HUES64 (cell line): ENCODE measurements around the gene GJA10. TPM values are rescaled to one million over a fixed set of nuclear protein-coding genes. Genes with fewer than 3 reads are reported as not detected.
"Not testable (repeated sequence)": the region's sequence is repeated elsewhere in the genome, so short reads cannot be mapped to it uniquely, and the experiment has no call there.

Source experiments
- H3K27ac ChIP-seq: 2 replicates; pipeline ENCODE4 v1.7.0; 2013; ENCODE audit warnings: low read depth, low read length, inconsistent platforms
- H3K27me3 ChIP-seq: 2 replicates; pipeline ENCODE4 v1.6.1; 2013; ENCODE audit warnings: mild to moderate bottlenecking, low read length; ENCODE audit not compliant: insufficient read depth
- H3K36me3 ChIP-seq: 2 replicates; pipeline ENCODE4 v1.6.1; 2013; ENCODE audit warnings: mild to moderate bottlenecking, low read length; ENCODE audit not compliant: insufficient read depth
- H3K4me1 ChIP-seq: 2 replicates; pipeline ENCODE4 v1.6.1; 2013; ENCODE audit warnings: mild to moderate bottlenecking, low read length, moderate library complexity; ENCODE audit not compliant: insufficient read depth
- H3K4me3 ChIP-seq: 2 replicates; pipeline ENCODE4 v1.5.1; 2013; ENCODE audit warnings: mild to moderate bottlenecking, low read length, moderate library complexity
- H3K9ac ChIP-seq: 2 replicates; pipeline ENCODE4 v1.6.1; 2013; ENCODE audit warnings: mild to moderate bottlenecking, low read depth, low read length
- H3K9me3 ChIP-seq: 2 replicates; pipeline ENCODE4 v1.6.1; 2013; ENCODE audit warnings: low read depth, low read length; ENCODE audit not compliant: insufficient read depth
- WGBS: fragments of 150-250, 120-280 bp; methylation state at CpG from one replicate; pipeline ENCODE4 v1.1.7; 2013; ENCODE audit warnings: missing lambda C conversion rate; 5-methylcytosine and 5-hydroxymethylcytosine counted together
- polyA plus RNA-seq, 2 experiments: library from polyadenylated mRNA; stranded (reverse); fragments of 50-300 nt; gene quantifications; one replicate each; pipeline ENCODE4 v1.2.3, GENCODE V29; 2013

GJA10 gene
- not detected for polyA plus RNA-seq (2013, experiment 1 of 2)
- polyA plus RNA-seq (2013, experiment 2 of 2): not detected

- 100% methylated on average over 1 of the region's 1 CpG for WGBS
- Histone ChIP-seq H3K4me3 (no peak within 1 kb of the TSS), H3K9ac (no peak within 1 kb of the TSS), H3K27me3 (peaks cover 23% of the 10 kb centered on the region), H3K36me3 (no peaks in the 10 kb centered on the region), H3K4me1 (peaks cover 29% of the 10 kb centered on the region), H3K27ac (no peak within 1 kb of the TSS), H3K9me3 (no peaks in the 10 kb centered on the region)
Measured at GRCh38 chr6:89894169-89894568, at the start of gene GJA10. Gene GJA10, plus strand, starts transcription at chr6:89894469. Its CDS starts 0 bp downstream, at chr6:89894469.

DNA sequence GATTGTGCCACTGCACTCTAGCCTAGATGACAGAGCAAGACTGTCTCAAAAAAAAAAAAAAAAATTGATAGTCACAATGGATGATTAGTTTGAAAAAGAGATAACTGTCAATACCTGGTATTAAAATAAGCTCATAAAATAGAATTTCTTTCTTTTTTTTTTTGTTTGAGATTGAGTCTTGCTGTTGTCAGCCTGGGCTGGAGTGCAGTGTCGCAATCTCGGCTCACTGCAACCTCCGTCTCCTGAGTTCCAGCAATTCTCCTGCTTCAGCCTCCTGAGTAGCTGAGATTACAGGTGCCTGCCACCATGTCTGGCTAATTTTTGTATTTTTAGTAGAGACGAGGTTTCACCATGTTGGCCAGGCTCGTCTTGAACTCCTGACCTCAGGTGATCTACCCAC is 46.8 kb upstream of the GJA10 start:
- H3K27ac ChIP-seq: not testable (repeated sequence)
- 98% methylated on average over 5 of the region's 5 CpGs for WGBS

GRCh38 chr6:89853068-89853467 is 41.2 kb upstream of the GJA10 start:
- Histone ChIP-seq H3K9ac (no peak overlapping the region), H3K36me3 (peaks cover 88% of the 10 kb centered on the region), H3K27ac (no peak overlapping the region), H3K27me3 (no peaks in the 10 kb centered on the region), H3K4me3 (no peak overlapping the region), H3K9me3 (no peaks in the 10 kb centered on the region), H3K4me1 (no peaks in the 10 kb centered on the region)
- 100% methylated on average over 1 of the region's 1 CpG for WGBS

More for the DNA sequence above, 46.8 kb upstream of the GJA10 start:
- H3K4me3 ChIP-seq, H3K9me3 ChIP-seq, H3K27me3 ChIP-seq, H3K4me1 ChIP-seq, H3K9ac ChIP-seq: not testable (repeated sequence)
- peaks cover 60% of the 10 kb centered on the region for H3K36me3 ChIP-seq

GRCh38 chr6:89858041-89858440 is 36.2 kb upstream of the GJA10 start:
- no peaks in the 10 kb centered on the region for H3K27me3 ChIP-seq
- H3K4me3 ChIP-seq: no peak overlapping the region
- H3K9ac ChIP-seq: no peak overlapping the region
- H3K9me3 ChIP-seq: no peaks in the 10 kb centered on the region
- peaks cover 90% of the 10 kb centered on the region for H3K36me3 ChIP-seq
- 86% methylated on average over 1 of the region's 1 CpG for WGBS
- no peak overlapping the region for H3K27ac ChIP-seq
- no peaks in the 10 kb centered on the region for H3K4me1 ChIP-seq

GRCh38 chr6:89859744-89860143 is 34.5 kb upstream of the GJA10 start:
- H3K36me3 ChIP-seq: peaks cover 91% of the 10 kb centered on the region
- 95% methylated on average over 4 of the region's 4 CpGs for WGBS
- H3K4me1 ChIP-seq: no peaks in the 10 kb centered on the region
- no peaks in the 10 kb centered on the region for H3K27me3 ChIP-seq
- H3K27ac ChIP-seq: no peak overlapping the region
- H3K9me3 ChIP-seq: no peaks in the 10 kb centered on the region
- H3K4me3 ChIP-seq: no peak overlapping the region
- H3K9ac ChIP-seq: no peak overlapping the region

GRCh38 chr6:89862273-89862672 is 32.0 kb upstream of the GJA10 start:
- no peak overlapping the region for H3K9ac ChIP-seq
- no peaks in the 10 kb centered on the region for H3K4me1 ChIP-seq
- WGBS: 97% methylated on average over 5 of the region's 5 CpGs
- no peaks in the 10 kb centered on the region for H3K27me3 ChIP-seq
- H3K27ac ChIP-seq: no peak overlapping the region
- peaks cover 17% of the 10 kb centered on the region; the same call in 1 of the 2 replicates for H3K9me3 ChIP-seq
- no peak overlapping the region for H3K4me3 ChIP-seq
- peaks cover 91% of the 10 kb centered on the region for H3K36me3 ChIP-seq

DNA sequence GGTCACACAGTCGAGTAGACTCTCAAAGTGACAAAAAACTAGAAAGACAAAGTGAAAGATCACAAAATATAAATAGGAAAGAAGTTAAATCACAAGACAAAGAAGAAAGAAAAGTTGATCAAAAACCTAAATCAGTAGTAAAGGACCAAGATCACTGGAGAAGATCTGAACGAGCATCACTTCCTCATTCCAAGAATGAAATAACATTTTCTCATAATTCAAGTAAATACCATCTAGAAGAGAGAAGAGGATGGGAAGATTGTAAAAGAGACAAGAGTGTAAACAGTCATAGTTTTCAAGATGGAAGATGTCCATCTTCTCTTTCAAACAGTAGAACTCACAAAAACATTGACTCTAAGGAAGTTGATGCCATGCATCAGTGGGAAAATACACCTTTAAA is 31.6 kb upstream of the GJA10 start:
- no CpG with 5 or more reads among the region's 2 CpGs for WGBS
- H3K36me3 ChIP-seq: peaks cover 91% of the 10 kb centered on the region

DNA sequence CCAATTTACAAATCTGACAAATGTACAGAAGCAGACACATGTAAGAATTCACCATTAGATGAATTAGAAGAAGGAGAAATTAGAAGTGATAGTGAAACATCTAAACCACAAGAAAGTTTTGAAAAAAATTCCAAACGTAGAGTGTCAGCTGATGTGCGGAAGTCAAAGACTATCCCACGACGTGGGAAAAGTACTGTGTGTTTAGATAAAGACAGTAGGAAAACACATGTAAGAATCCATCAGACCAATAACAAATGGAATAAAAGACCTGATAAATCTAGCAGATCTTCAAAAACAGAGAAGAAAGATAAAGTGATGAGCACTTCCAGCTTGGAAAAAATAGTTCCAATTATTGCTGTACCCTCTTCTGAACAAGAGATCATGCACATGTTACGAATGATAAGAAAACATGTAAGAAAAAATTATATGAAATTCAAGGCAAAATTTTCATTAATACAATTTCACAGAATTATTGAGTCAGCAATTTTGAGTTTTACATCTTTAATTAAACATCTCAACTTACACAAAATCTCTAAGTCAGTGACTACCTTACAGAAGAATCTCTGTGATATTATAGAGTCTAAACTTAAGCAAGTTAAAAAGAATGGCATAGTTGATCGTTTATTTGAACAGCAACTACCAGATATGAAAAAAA is 28.1 kb upstream of the GJA10 start:
- peaks cover 93% of the 10 kb centered on the region for H3K36me3 ChIP-seq
- H3K9ac ChIP-seq: no peak overlapping the region
- H3K27me3 ChIP-seq: no peaks in the 10 kb centered on the region
- no peak overlapping the region for H3K27ac ChIP-seq
- H3K4me1 ChIP-seq: no peaks in the 10 kb centered on the region
- no peak overlapping the region for H3K4me3 ChIP-seq
- 87% methylated on average over 6 of the region's 6 CpGs for WGBS
- peaks cover 23% of the 10 kb centered on the region; the same call in 1 of the 2 replicates for H3K9me3 ChIP-seq

More for the DNA sequence above, 31.6 kb upstream of the GJA10 start:
- Histone ChIP-seq H3K4me3 (no peak overlapping the region), H3K27ac (no peak overlapping the region), H3K27me3 (no peaks in the 10 kb centered on the region), H3K9me3 (peaks cover 21% of the 10 kb centered on the region; the same call in 1 of the 2 replicates), H3K9ac (no peak overlapping the region), H3K4me1 (no peaks in the 10 kb centered on the region)

DNA sequence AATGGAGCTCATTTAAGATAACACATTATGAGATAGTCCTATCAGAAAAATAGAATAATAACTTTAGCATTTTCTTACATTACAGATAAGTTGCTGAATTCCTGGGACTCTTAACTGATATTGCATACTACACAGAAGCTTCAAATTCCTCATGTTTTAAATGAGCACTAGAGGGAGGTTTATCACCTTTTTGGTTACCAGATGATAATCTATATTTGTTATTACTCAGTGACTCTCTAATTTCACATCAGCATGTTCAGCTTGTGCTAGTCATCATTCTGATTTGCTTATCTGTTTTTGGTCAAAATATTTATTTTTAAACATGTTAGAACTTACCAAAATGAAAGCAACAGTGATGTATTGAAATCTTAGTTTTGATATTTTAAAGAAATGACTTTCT is 20.5 kb upstream of the GJA10 start:
- H3K4me3 ChIP-seq: no peak overlapping the region
- no peak overlapping the region for H3K9ac ChIP-seq
- H3K4me1 ChIP-seq: no peaks in the 10 kb centered on the region
- H3K36me3 ChIP-seq: peaks cover 55% of the 10 kb centered on the region
- H3K9me3 ChIP-seq: no peaks in the 10 kb centered on the region
- no peaks in the 10 kb centered on the region for H3K27me3 ChIP-seq
- H3K27ac ChIP-seq: no peak overlapping the region

DNA sequence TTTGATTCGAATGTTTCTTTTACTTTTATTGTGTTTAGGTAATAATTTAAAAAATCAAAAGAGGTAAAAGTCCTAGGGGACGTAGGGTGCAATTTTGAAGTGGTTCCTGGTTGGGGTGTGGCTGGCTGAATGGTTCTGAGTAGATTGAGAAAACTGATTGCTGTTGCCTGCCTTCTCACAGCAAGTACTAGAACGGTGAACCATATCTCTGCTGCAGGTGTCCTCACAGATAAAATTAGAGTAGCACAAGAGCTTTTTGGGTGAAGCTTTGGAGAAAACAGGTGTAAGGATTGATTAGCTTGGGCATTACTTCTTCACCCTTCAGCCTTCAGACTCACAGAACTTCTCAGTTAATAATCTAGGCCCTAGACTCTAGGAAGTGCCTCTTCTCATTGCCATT is 19.8 kb upstream of the GJA10 start:
- Histone ChIP-seq H3K9me3 (no peaks in the 10 kb centered on the region), H3K4me1 (no peaks in the 10 kb centered on the region), H3K27me3 (no peaks in the 10 kb centered on the region), H3K36me3 (peaks cover 52% of the 10 kb centered on the region), H3K9ac (no peak overlapping the region), H3K4me3 (no peak overlapping the region), H3K27ac (no peak overlapping the region)
- WGBS: 95% methylated on average over 3 of the region's 3 CpGs

DNA sequence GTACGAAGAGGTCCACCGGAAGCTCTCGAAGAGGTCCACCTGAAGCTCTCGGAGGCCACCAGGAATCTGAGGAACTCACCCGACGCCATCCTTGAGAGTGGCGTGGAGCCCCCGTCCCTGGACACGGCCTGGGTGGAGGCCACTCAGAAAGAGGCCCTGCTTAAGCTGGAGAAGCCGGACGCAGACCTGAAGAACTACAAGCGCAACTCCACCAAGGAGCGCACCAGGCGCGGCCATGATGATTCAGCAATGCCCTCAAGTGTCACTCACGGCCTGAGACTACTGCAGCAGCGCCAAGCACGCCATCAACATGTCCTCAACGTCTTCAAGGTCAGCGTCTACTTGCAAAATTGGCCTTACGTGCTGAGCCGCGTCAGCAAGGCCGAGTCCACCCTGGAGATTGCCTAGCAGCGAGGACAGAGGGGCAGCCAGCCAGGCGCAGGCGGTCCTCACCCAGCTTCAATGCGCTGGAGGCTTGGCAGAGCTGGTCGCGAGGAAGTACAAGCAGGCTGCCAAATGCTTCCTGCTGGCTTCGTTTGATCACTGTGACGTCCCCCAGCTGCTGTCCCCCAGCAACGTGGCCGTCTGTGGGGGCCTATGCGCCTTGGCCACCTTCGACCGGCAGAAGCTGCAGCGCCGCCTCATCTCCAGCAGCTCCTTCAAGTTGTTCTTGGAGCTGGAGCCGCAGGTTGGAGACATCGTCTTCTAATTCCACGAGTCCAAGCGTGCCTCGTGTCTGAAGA is 7.7 kb upstream of the GJA10 start:
- Histone ChIP-seq H3K9ac (no peak overlapping the region), H3K9me3 (no peaks in the 10 kb centered on the region), H3K36me3 (no peaks in the 10 kb centered on the region), H3K27ac (no peak overlapping the region), H3K4me3 (no peak overlapping the region), H3K27me3 (peaks cover 12% of the 10 kb centered on the region; the same call in 1 of the 2 replicates), H3K4me1 (peaks cover 9% of the 10 kb centered on the region; the same call in 1 of the 2 replicates)
- 95% methylated on average over 44 of the region's 44 CpGs for WGBS
